ENCODE results near the gene SUMO3. TPM values are rescaled to one million over a fixed set of nuclear protein-coding genes. Genes with fewer than 3 reads are reported as not detected.

Gene SUMO3
- total and polyA plus RNA-seq, 2 donors (not counting 3 experiments of a cell fraction or from before 2014, with no cell fraction given): 102 to 123 TPM

DNA sequence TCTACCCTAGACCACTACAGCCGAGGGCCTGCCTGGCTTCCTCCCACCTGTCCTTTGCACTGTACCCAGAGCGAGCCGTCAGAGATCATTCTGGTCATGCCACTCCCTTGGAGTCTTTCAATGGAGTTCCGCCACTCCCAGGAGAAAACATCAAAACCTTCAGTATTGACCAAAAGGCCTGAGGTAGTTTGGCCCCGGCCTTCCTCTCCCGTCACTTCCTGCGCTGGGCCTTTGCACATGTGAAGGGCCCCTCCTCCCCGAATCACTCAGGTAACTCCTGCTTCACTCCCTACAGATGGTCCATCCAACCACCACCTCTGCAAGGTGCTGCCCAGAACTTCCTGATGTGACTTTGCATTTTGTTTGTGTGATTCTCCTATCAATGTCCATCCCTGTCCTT, 42.9 kb downstream of the SUMO3 start:
- Histone ChIP-seq H4K20me1 (replicated peaks; ENCODE audit: control insufficient read depth, extremely low read depth, insufficient read depth, low read length) (no peaks in the 10 kb centered on the region), H3K27me3 (ENCODE audit: control insufficient read depth in 2 of 2, insufficient read depth in 2 of 2, low read length in 2 of 2) (no peaks in the 10 kb centered on the region), H3K9me3 (replicated peaks; ENCODE audit: control insufficient read depth, insufficient read depth, low read length) (no peaks in the 10 kb centered on the region), H2AFZ (ENCODE audit: low read depth, low read length) (no peak overlapping the region), H3K79me2 (ENCODE audit: control insufficient read depth, insufficient read depth, low read length) (peaks cover 14% of the 10 kb centered on the region), H3K4me1 (ENCODE audit: control insufficient read depth, extremely low read depth, insufficient read depth, low read length) (no peaks in the 10 kb centered on the region), H3K4me2 (ENCODE audit: insufficient read depth, low read length) (no peak overlapping the region), H3K4me3 (replicated peaks in 1 of 3; ENCODE audit: insufficient read depth in 1 of 3, low read depth in 1 of 3, low read length in 3 of 3) (no peak overlapping the region), H3K36me3 (ENCODE audit: control insufficient read depth in 2 of 2, extremely low read depth in 1 of 2, insufficient read depth in 2 of 2, low read length in 2 of 2) (peaks cover 19 to 32% of the 10 kb centered on the region in 2 experiments), H3K27ac (ENCODE audit: insufficient read depth, low read depth, low read length) (no peak overlapping the region), H3K9ac (replicated peaks; ENCODE audit: extremely low read depth, insufficient read depth, low read length) (no peak overlapping the region), H3K9me1 (replicated peaks; ENCODE audit: control insufficient read depth, extremely low read depth, insufficient read depth, low read length) (no peaks in the 10 kb centered on the region)
- dilution Hi-C loops (cut with MboI; ENCODE audit: extremely low pct_ligation_motif_present, low sequenced_read_pairs) (no loop called here), intact Hi-C loops (cut with micrococcal nuclease) (no loop called here)
- ChIA-PET CTCF (interaction anchor here (1.5 to 2.0 kb wide), 3 partner anchors 9 to 18 kb away, joined by 3 to 9 read pairs (median 6); no protein-coding TSS in a partner anchor), POLR2A (no interaction called here)
- TF ChIP-seq POLR2A (IDR thresholded peaks at IDR 0.05; ENCODE audit: low read depth, low read length) (no peak), POLR2AphosphoS5 (IDR thresholded peaks at IDR 0.05; ENCODE audit: insufficient read depth, low read depth, low read length) (no peak), GATA2 (IDR thresholded peaks at IDR 0.05; ENCODE audit: insufficient read depth, insufficient read length, low read depth, low read length) (no peak), JUN (IDR thresholded peaks at IDR 0.05; ENCODE audit: borderline replicate concordance, insufficient read depth, insufficient read length, low read depth) (no peak), EZH2 (IDR thresholded peaks at IDR 0.05; ENCODE audit: borderline replicate concordance, low read depth, low read length, severe bottlenecking) (no peak), MYC (IDR thresholded peaks at IDR 0.05; ENCODE audit: low read depth, low read length) (no peak), FOS (IDR thresholded peaks at IDR 0.05; ENCODE audit: borderline replicate concordance, insufficient read depth, low read length) (no peak)
- TF ChIP-seq, protein P1, sequence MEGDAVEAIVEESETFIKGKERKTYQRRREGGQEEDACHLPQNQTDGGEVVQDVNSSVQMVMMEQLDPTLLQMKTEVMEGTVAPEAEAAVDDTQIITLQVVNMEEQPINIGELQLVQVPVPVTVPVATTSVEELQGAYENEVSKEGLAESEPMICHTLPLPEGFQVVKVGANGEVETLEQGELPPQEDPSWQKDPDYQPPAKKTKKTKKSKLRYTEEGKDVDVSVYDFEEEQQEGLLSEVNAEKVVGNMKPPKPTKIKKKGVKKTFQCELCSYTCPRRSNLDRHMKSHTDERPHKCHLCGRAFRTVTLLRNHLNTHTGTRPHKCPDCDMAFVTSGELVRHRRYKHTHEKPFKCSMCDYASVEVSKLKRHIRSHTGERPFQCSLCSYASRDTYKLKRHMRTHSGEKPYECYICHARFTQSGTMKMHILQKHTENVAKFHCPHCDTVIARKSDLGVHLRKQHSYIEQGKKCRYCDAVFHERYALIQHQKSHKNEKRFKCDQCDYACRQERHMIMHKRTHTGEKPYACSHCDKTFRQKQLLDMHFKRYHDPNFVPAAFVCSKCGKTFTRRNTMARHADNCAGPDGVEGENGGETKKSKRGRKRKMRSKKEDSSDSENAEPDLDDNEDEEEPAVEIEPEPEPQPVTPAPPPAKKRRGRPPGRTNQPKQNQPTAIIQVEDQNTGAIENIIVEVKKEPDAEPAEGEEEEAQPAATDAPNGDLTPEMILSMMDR (IDR thresholded peaks at IDR 0.05; ENCODE audit: extremely low read depth in 1 of 2, insufficient read depth in 1 of 2, low read depth in 1 of 2, low read length in 2 of 2): no peak
- TF ChIP-seq, protein P2, sequence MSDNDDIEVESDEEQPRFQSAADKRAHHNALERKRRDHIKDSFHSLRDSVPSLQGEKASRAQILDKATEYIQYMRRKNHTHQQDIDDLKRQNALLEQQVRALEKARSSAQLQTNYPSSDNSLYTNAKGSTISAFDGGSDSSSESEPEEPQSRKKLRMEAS (IDR thresholded peaks at IDR 0.05; ENCODE audit: insufficient read depth, insufficient read length): no peak
- DNase-seq (ENCODE audit: low read depth, low spot score): no peak
- no TSS peak for BruUV-seq (replicated peaks)
- FAIRE-seq: no peak

All from endothelial cell of umbilical vein (primary cell).